GM20431 (cell line): ENCODE results near the gene TBXA2R.
"Not testable (repeated sequence)": the region's sequence is repeated elsewhere in the genome, so short reads cannot be mapped to it uniquely, and the experiment has no call there.

Source experiments
- in situ Hi-C: fragments of 300-500 bp; cut with MseI, MboI; formaldehyde crosslinking; loops from one replicate; pipeline ENCODE4 v1.15.0; 2020; ENCODE audit warnings: low sequenced_read_pairs; ENCODE audit not compliant: unreplicated experiment

Gene TBXA2R

DNA sequence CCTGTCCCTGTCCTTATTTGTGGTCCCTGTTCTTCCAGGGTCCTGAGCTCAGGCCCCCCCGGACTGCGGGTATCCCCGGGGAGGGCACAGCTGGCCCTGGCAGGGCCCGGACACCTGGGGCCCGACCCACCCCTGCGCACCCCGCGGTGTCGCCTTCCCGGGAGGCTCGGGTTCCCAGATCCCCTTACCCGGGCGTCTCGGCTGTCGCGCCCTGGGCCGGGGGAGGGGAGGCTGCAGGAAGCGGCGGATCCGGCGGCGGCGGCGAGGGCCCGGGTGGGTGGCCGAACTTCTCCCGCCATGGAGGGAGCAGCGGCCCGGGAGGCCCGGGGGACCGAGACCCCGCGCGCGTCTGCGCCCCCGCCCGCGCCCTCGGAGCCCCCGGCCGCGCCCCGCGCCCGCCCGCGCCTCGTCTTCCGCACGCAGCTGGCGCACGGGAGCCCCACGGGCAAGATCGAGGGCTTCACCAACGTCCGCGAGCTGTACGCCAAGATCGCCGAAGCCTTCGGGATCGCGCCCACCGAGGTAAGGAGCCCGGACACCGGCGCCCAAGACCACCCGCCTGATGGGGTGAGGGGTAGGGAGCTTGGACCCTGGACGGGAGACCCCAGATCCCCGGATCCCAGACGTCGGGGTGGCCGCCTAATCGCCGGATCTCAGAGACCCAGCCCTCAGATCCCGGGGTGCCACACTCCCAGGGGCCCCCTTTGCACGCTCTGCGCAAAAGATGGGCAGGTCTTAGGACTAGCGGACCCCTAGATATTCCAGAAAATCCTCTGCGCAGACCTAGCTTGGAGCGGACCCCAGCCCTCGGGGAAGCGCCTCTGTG lies 21.2 kb downstream of the TBXA2R start, which contains the start of gene GIPC3:
GIPC3 (plus strand) TSS at position 178 of the 826 bp plus-strand sequence; CDS start at position 298, 120 bp downstream.
- in situ Hi-C loops, result no loop called here

DNA sequence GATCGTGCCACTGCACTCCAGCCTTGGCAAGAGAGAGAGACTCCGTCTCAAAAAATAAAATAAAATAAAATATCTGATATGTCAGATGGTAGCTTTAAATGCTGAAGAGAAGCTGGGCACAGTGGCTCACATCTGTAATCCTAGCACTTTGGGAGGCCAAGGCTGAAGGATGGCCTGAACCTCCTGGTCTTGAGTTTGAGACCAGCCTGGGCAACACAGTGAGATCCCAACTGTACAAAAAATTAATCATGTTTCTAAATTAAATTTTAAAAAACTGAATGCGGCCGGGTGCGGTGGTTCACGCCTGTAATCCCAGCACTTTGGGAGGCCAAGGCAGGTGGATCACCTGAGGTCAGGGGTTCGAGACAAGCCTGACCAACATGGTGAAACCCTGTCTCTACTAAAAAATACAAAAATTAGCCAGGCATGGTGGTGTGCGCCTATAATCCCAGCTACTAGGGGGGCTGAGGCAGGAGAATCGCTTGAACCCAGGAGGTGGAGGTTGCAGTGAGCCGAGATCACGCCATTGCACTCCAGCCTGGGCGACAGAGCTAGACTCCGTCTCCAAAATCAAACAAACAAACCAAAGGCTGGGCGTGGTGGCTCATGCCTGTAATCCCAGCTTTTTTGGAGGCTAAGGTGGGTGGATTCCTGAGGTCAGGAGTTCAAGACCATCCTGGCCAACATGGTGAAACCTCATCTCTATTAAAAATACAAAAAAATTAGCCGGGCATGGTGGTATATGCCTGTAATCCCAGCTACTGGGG lies 22.5 kb downstream of the TBXA2R start:
- in situ Hi-C loops, result not testable (repeated sequence)

DNA sequence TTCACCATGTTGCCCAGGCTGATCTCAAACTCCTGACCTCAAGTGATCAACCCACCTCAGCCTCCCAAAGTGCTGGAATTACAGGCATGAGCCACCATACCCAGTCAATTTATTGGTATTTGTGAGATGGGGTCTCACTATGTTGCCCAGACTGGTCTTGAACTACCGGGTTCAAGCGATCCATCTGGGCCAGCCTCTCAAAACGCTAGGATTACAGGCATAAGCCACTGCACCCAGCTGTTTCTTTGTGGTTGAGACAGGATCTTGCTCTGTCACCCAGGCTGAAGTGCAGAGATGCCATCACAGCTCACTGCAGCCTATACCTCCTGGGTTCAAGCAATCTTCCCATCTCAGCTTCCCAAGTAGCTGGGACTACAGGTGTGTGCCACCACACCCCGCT lies 24.9 kb downstream of the TBXA2R start:
- in situ Hi-C loops, result not testable (repeated sequence)

DNA sequence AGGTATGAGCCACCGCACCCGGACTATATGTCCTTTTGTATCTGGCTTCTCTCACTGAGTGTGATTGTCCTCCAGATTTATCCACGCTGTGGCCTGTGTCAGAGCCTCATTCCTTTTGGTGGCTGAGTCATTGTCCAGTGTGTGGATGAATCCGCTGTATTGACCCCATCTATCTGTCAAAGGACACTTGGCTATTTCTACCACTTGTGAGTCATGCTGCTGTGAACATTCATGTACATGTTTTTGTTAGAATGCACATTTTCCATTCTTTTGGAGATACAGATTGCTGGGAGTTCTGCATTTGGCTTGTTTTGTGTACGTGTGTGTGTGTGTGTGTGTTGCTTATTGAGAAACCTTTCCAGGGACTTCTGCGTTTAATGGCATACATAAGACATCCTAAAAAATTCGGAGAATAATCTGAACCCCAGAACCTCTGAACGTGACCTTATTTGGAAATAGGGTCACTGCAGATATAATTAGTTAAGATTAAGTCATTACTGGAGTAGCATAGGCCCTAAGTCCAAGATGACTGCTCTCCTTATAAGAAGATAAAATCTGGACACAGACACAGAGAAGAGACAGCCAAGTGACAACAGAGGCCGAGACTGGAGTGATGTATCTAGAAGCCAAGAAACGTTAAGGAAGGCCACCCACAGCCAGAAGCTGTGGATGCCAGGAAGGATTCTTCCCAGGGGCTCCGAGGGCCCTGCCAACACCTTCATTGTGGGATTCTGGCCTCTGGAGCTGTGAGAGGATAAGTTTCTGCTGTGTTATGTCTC lies 26.3 kb downstream of the TBXA2R start:
- in situ Hi-C loops, result no loop called here

DNA sequence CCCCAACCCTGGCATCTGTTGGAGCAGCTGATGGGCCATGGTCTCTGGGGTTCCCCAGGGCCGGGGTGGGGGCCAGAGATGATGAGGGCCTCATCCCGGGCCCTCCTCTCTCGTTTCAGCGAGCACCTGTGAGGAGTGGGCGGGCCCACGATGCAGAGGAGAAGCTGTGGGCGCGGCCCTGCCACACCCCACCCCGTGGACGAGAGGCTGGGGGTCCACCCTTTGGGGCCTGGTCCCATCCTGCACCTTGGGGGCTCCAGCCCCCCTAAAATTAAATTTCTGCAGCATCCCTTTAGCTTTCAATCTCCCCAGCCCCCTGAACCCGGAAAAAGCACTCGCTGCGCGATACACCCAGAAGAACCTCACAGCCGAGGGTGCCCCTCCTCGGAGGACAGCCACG lies 28.3 kb downstream of the TBXA2R start:
- in situ Hi-C loops, result no loop called here

DNA sequence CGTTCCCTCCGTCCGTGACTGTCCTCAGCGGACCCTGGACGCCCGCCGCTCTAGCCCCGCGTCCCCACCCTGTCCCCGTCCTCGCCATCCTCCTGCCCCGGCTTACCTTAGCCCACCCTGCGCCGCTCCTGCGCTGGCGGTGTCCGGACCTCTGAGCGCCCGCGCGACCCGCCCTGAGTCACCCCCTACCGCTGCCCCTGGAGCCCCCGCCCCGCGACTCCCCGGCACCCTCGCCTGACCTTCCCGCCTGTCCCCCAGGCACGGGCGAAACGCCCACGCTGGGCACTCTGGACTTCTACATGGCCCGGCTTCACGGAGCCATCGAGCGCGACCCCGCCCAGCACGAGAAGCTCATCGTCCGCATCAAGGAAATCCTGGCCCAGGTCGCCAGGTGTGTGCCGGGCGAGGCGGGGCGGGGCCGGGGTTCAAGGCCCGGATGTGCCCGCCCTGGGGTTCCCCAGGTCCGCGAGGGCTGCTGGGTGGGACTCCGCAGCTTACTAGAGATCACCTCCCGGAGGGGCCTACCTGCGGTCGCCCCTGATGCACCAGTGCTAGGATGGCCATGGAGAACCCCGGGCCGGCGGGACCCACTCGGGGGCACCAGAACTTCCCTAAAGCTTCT lies 28.8 kb downstream of the TBXA2R start:
- in situ Hi-C loops, result no loop called here

DNA sequence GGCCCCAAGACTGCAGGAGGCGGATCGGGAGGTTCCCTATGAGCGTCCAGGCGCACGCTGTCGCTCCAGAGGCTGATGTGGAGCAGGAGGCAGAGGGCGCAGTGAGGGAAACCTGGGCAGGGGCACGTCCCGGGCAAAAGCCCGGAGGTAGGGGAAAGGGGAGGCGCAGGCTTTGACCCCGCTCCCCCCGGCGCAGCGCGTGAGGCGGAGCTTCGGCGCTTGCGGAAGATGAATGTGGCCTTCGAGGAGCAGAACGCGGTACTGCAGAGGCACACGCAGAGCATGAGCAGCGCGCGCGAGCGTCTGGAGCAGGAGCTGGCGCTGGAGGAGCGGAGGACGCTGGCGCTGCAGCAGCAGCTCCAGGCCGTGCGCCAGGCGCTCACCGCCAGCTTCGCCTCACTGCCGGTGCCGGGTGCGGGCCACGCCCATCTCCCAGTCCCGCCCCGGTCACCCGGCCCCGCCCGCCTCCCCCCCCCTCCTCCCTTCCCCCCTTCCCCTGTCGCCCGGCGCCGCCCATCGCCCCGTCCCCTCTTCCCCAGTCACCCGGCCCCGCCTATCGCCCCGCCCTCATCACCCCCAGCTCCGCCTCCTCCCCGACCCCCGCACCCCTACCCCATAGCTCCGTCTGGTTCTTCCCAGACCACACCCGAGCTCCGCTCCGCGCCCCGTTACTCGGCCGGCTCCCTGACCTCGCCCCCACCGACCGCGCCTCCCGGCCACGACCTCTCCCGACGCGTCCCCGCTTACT lies 29.8 kb downstream of the TBXA2R start:
- in situ Hi-C loops, result no loop called here

DNA sequence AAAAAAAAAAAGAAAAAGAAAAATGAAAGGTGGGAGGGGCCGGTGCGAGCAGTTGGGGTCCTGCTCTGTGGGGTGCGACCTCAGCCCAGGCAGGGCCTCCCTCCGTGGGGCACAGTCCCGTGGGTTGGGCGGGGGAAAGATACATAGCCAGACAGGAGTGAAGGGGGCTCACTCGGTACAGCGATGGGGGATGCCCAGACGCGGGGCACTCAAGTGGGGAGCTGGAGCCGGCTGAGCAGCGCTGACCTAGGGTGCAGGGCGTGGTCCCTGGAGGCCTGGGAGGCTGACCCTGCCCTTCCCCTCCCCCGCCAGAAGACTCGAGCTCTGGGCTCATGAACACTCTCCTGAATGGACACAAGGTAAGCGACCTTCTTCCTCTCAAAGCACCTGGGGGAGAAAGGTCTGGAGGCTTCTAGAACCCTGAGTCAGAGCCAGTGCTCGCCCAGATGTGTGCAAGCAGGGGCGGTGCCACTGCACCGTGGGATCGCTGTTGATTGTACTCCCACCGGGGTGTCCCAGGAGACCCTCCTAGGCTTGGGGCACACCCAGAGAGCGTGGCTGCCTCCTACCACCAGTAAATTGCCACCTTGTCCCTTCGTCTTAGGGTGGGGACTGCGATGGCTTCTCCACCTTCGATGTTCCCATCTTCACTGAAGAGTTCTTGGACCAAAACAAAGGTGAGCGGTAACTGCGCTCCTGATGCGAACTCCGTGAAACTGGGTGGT lies 30.6 kb downstream of the TBXA2R start:
- in situ Hi-C loops, result no loop called here

DNA sequence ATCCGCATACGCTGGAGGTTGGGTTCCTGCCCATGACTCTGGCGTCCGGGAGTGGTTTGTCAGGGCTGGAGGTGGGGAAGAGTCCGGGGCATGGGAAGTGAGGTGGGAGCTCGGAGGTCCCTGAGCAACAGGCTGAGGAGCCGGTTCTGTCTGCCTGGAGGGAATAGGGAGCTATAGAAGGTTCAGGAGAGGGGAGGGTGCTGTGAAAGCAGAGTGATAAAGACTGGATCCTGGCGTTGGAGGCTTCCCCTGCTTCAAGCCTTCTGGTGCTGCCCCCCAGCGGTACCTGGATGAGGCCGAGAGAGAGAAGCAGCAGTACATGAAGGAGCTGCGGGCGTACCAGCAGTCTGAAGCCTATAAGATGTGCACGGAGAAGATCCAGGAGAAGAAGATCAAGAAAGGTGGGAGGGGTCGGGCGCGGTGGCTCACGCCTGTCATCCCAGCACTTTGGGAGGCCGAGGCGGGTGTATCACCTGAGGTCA lies 31.4 kb downstream of the TBXA2R start:
- in situ Hi-C loops, result no loop called here

DNA sequence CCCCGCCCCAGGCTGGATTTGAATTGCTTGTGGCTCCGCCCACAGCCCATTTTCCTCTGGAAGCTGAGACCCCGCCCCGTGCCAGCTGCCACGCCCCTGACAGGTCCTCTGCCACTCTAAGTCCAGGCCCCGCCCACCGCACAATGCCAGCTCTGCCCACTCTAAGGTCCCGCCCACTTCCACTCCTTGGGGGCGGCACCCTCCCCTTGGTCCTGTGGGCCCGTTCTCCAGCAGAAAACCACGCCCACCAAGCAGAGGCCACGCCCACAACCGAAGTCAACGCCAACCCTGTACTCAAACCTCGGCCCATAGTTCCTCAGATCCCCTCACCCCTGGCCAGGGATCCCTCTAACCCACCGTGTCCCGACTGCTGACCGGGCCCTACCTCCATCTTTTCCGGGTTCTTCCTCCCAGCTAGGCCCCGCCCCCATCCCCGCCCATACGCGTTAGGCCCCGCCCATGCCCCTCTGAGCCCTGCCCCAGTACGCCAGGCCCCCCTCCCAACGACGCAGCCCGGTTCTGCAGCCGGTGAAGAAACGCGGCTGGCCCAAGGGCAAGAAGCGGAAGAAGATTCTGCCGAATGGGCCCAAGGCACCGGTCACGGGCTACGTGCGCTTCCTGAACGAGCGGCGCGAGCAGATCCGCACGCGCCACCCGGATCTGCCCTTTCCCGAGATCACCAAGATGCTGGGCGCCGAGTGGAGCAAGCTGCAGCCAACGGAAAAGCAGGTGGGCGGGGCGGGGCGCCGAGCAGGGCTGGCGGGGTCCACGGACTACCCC lies 32.6 kb downstream of the TBXA2R start:
- in situ Hi-C loops, result no loop called here

DNA sequence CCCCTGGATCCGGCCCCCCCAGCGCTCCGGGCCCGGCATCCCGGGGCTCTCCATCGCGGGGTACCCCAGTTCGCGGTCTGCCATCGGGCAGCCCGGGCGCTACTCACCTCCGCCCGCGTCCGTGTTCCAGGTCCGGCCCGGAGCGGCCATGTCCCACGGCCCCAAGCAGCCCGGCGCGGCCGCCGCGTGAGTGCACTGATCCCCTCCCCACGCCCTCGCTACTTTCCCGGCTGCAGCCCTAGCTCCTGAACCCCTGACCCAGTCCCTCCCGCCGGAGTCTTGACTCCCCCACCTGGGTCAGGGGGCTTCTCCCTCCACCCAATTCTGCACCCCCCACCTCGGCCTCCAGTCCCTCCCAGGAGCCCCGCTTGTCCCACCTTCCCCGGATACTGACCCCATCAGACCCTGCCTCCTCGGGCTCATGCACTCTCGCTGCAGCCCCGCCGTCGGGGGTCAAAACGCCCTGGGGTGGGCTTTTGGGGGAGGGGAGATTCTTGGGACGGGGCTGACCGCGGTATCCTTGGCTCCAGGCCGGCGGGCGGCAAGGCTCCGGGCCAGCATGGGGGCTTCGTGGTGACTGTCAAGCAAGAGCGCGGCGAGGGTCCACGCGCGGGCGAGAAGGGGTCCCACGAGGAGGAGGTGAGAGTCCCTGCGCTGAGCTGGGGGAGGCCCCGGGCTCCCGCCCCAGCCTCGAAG lies 33.4 kb downstream of the TBXA2R start:
- in situ Hi-C loops, result no loop called here

DNA sequence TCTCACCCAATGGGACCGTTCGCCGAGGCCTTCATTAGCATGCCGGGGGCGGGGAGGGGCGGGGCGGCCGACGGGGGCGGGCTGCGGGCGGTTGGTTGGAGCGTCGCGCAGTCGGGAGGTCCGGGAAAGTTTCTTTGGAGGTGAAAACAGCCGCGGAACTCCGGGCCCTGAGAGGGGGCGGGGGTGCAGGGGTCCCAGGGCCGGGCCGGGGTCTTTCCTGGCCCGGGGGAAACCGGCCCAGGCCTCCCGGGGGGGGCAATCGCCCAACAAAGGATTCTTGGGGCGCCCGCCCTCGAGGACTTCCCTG lies 33.9 kb downstream of the TBXA2R start, which contains the start of gene HMG20B:
HMG20B (plus strand) TSS at position 90 of the 307 bp plus-strand sequence. CDS start 366 bp downstream, outside the sequence.
- in situ Hi-C loops, result no loop called here

DNA sequence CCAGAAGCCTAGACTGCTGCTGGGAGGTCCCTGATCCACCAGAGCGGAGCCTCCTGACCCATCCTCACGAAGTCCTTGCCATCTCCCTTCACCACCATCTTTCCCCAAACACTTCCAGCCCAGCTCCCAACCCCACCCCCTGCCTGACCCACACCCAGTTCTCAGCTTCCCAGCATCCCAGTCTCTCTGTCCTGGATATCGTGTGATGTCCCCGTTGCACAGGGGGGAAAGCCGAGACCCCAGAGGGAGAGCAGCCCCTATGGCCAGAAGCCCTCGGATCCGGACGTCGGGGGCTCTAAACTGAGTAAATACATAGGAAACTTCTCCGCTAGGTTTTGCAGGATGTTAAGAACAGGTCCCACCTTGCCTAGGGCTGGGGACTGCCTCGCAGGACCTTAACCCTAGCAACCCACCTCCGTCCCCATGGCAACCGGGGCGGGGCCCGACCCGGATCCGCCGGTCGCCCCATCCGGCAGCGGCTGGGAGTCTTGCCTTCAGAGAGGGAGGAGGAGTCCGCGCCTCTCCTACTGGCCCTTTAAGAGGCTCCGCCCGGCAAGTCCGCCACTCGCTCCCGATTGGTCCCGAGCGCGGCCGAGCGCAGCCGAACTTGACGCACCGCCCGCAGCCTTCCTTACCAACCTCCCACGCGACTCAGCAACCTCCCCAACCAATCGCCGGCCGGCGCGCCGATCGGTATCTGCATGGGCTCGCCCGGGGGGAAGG lies 34.4 kb downstream of the TBXA2R start:
- in situ Hi-C loops, result no loop called here

DNA sequence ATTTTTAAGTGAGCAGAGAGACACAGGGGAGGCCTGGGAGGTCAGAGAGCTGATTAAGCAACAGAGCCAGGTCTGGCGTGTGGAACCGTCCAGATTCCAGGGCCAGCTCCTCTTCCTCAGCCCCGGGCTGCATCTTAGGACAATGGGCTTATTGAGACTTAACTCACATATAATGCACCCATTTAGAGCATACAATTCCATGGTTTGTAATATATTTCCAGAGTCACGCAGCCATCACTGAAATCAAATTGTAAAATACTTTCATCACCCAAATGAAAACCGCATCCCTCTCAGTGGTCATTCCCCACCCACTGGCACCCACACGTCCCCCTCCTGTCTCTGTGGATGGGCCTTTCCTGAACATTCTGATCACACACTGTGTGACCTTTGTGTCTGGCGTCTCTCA lies 36.1 kb downstream of the TBXA2R start:
- in situ Hi-C loops, result no loop called here

DNA sequence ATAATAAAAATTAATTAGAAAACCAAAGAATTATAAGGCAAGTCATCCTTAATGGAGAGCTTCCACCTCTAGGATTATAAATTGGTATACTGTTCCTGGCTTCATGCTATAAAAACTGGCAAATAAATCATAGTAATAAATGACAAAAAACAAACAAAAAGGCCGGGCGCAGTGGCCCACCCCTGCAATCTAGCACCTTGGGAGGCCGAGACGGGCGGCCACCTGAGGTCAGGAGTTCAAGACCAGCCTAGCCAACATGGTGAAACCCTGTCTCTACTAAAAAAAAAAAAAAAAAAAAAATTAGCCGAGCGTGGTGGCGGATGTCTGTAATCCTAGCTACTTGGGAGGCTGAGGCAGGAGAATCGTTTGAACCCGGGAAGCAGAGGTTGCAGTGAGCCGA lies 36.6 kb downstream of the TBXA2R start:
- in situ Hi-C loops, result not testable (repeated sequence)

DNA sequence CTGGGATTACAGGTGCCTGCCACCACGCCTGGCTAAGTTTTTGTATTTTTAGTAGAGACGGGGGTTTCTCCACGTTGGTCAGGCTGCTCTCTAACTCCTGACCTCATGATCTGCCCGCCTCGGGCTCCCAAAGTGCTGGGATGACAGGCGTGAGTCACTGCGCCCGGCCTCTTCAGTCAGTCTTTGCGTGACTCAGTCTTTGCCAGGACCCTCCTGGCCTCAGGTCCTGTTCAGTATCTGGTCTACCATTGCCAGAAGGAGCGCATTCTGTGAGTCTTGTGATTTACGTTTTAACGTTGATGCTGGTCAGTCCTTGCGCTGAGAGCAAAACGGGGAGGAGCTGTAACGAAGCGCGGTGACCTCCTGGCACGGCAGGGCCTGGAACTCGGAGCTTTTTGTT lies 41.5 kb downstream of the TBXA2R start:
- in situ Hi-C loops, result no loop called here
